ENCODE data around the gene SERPINB13.
"Not testable (repeated sequence)": the region's sequence is repeated elsewhere in the genome, so short reads cannot be mapped to it uniquely, and the experiment has no call there.

The SERPINB13 gene

GRCh38 chr18:63590966-63591695 lies 4.0 kb downstream of the SERPINB13 start:
- DNase-seq: no peak

- no peak for DNase-seq
Measured at GRCh38 chr18:63591725-63592124, 4.6 kb downstream of the SERPINB13 start.

- DNase-seq: no peak
Measured at GRCh38 chr18:63592471-63592870, 5.3 kb downstream of the SERPINB13 start.

- DNase-seq: no peak
Measured at GRCh38 chr18:63596964-63597363, 9.8 kb downstream of the SERPINB13 start.

- DNase-seq: no peak
Measured at GRCh38 chr18:63603355-63603754, 16.2 kb downstream of the SERPINB13 start.

GRCh38 chr18:63603772-63604171 lies 16.6 kb downstream of the SERPINB13 start:
- peak; percentile 59 to 72 for DNase-seq

- DNase-seq: no peak
Measured at GRCh38 chr18:63604791-63605567, 17.8 kb downstream of the SERPINB13 start.

GRCh38 chr18:63606526-63606925 lies 19.4 kb downstream of the SERPINB13 start:
- no peak for DNase-seq

- DNase-seq: no peak
Measured at GRCh38 chr18:63613420-63613819, 26.3 kb downstream of the SERPINB13 start.

- DNase-seq: no peak
Measured at GRCh38 chr18:63617049-63617914, 30.1 kb downstream of the SERPINB13 start.

GRCh38 chr18:63617915-63618234 lies 30.7 kb downstream of the SERPINB13 start:
- no peak for DNase-seq

- DNase-seq: no peak
Measured at GRCh38 chr18:63619661-63620060, 32.5 kb downstream of the SERPINB13 start.

- no peak for DNase-seq
Measured at GRCh38 chr18:63624863-63625262, 37.7 kb downstream of the SERPINB13 start.

- DNase-seq: no peak
Measured at GRCh38 chr18:63626431-63626830, 39.3 kb downstream of the SERPINB13 start.

GRCh38 chr18:63627819-63628218 lies 40.7 kb downstream of the SERPINB13 start:
- no peak for DNase-seq

- DNase-seq: no peak
Measured at GRCh38 chr18:63637703-63638102, 50.6 kb downstream of the SERPINB13 start.

- not testable (repeated sequence) for DNase-seq
Measured at GRCh38 chr18:63641157-63641680, 54.1 kb downstream of the SERPINB13 start.

GRCh38 chr18:63642668-63643356 lies 55.7 kb downstream of the SERPINB13 start:
- not testable (repeated sequence) for DNase-seq

- DNase-seq: not testable (repeated sequence)
Measured at GRCh38 chr18:63644142-63644541, 57.0 kb downstream of the SERPINB13 start, which contains the start of gene SERPINB4. SERPINB4 (minus strand) TSS chr18:63644256; CDS start chr18:63643577, 679 bp downstream.

- DNase-seq: not testable (repeated sequence)
Measured at GRCh38 chr18:63644694-63645093, 57.6 kb downstream of the SERPINB13 start.

GRCh38 chr18:63646936-63647335 lies 59.8 kb downstream of the SERPINB13 start:
- peak; percentile 3 to 7 for DNase-seq

GRCh38 chr18:63648241-63648640 lies 61.1 kb downstream of the SERPINB13 start:
- DNase-seq: no peak
